ENCODE results near the gene USP7. TPM values are rescaled to one million over a fixed set of nuclear protein-coding genes. Genes with fewer than 3 reads are reported as not detected.

The USP7 gene
- total RNA-seq, 1 donor from 2014 or later, result 136 TPM

DNA sequence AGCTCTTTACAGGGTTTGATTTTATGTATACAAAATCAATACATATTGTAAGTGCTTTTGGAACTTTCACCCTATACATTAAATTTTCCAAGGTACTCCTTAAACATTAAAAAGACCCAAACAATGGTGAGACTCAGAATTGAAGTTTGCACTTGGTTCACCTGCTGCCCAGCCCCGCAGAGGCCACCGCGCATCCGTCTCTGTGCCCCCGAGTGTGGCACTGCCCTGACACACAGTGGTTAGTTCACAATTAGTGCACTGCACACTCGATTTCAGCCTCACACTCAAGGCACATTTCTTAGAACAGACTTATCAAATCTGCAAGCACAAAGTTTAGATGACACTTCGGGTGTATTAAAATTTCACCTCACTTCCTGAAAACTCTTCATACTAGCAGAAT lies 38.3 kb downstream of the USP7 start:
- Mint-ChIP-seq H3K36me3 (peaks cover 43% of the 10 kb centered on the region), H3K9me3 (no peaks in the 10 kb centered on the region), H3K27ac (no peak overlapping the region)

DNA sequence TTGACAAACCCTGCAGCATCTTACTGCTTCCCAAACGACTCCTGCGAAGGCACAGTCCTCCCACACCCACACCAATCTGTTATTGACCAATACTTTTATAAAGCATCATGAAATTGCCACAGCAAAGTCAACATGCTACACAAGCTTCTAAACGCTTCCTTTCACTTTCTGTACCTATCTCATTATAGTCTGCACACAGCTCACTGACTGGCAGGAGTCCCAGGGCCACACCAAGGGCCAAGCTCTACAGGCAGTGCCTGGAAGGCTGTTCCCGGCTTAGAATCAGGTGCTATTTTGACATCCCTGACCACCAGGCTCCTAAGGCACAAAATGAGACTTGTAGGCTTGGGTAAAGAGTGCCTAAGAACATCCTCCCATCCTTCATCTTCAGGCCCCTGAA lies 39.5 kb downstream of the USP7 start:
- Mint-ChIP-seq H3K4me3 (no peak overlapping the region), H3K27me3 (ENCODE audit: low read depth) (no peaks in the 10 kb centered on the region), H3K4me1 (peaks cover 15% of the 10 kb centered on the region), H3K9me3 (no peaks in the 10 kb centered on the region), H3K36me3 (peaks cover 45% of the 10 kb centered on the region), H3K27ac (no peak overlapping the region)
- DNase-seq (ENCODE audit: low spot score in 2 of 2, unreplicated experiment in 2 of 2), result no peak
- TF ChIP-seq, protein P1, sequence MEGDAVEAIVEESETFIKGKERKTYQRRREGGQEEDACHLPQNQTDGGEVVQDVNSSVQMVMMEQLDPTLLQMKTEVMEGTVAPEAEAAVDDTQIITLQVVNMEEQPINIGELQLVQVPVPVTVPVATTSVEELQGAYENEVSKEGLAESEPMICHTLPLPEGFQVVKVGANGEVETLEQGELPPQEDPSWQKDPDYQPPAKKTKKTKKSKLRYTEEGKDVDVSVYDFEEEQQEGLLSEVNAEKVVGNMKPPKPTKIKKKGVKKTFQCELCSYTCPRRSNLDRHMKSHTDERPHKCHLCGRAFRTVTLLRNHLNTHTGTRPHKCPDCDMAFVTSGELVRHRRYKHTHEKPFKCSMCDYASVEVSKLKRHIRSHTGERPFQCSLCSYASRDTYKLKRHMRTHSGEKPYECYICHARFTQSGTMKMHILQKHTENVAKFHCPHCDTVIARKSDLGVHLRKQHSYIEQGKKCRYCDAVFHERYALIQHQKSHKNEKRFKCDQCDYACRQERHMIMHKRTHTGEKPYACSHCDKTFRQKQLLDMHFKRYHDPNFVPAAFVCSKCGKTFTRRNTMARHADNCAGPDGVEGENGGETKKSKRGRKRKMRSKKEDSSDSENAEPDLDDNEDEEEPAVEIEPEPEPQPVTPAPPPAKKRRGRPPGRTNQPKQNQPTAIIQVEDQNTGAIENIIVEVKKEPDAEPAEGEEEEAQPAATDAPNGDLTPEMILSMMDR (IDR thresholded peaks at IDR 0.05; ENCODE audit: unreplicated experiment), result no peak

More for the DNA sequence above, 38.3 kb downstream of the USP7 start:
- H3K4me3 Mint-ChIP-seq, result no peak overlapping the region
- DNase-seq (ENCODE audit: low spot score in 2 of 2, unreplicated experiment in 2 of 2), result no peak
- TF ChIP-seq, protein P1 (IDR thresholded peaks at IDR 0.05; ENCODE audit: unreplicated experiment), result no peak
- peaks cover 18% of the 10 kb centered on the region for H3K4me1 Mint-ChIP-seq
- no peaks in the 10 kb centered on the region for H3K27me3 Mint-ChIP-seq (ENCODE audit: low read depth)

DNA sequence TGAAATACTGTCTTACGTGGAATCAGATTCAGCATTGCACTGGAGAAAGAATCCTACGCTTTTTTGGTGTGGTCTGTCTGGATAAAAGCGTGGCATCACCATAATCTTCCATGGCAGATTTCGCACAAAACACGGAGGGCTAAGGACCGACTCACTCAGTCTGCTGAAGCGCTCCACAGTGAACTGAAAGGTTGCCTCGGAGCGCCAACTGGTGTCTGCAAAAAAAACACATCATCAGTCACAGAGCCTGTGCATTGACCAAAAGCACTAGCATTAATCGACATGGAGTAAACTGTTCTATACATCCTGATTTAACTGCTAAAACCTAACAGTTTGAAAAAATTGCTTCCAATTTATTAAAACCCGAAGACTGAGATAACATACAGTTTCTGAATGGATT lies 40.5 kb downstream of the USP7 start:
- H3K4me1 Mint-ChIP-seq, result peaks cover 6% of the 10 kb centered on the region
- H3K4me3 Mint-ChIP-seq, result no peak overlapping the region
- DNase-seq (ENCODE audit: low spot score in 2 of 2, unreplicated experiment in 2 of 2), result no peak
- no peaks in the 10 kb centered on the region for H3K27me3 Mint-ChIP-seq (ENCODE audit: low read depth)
- no peaks in the 10 kb centered on the region for H3K9me3 Mint-ChIP-seq
- no peak overlapping the region for H3K27ac Mint-ChIP-seq
- H3K36me3 Mint-ChIP-seq, result peaks cover 43% of the 10 kb centered on the region
- TF ChIP-seq, protein P1 (IDR thresholded peaks at IDR 0.05; ENCODE audit: unreplicated experiment), result no peak

DNA sequence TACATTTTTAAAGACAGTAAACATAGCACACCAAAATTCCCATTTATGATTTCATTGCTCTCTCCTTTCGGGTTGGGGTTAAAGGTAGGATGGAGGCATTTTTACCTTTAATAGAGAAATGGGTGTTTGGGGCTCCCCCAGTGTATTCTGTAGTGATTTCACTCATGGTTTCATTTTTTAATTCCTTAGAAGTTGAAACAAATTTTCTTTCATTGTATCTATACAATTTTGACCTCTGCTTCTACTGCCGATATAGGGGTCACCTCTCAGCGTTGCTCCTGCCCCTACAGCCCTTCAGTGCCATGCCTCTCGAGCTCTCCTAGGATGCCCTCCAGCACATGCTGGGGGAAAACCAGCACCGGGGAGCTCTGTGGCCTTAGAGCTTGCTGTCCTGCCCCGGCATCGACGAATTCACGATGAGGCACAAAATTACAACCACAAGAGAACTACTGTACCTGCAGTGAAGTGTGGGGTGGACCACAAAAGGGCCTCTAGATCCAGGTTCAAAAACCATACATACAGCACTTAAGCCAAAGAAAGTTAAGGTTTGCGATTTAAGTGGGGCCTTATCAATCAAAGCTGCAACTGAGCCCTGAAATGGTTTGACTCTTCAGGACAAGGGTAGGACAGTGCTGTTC lies 42.2 kb downstream of the USP7 start:
- Mint-ChIP-seq H3K9me3 (no peaks in the 10 kb centered on the region), H3K27ac (peak overlapping the region; percentile 45), H3K36me3 (peaks cover 42% of the 10 kb centered on the region), H3K4me1 (peaks cover 6% of the 10 kb centered on the region), H3K4me3 (no peak overlapping the region), H3K27me3 (ENCODE audit: low read depth) (no peaks in the 10 kb centered on the region)
- no peak for DNase-seq (ENCODE audit: low spot score in 2 of 2, unreplicated experiment in 2 of 2)
- TF ChIP-seq, protein P1 (IDR thresholded peaks at IDR 0.05; ENCODE audit: unreplicated experiment), result no peak

DNA sequence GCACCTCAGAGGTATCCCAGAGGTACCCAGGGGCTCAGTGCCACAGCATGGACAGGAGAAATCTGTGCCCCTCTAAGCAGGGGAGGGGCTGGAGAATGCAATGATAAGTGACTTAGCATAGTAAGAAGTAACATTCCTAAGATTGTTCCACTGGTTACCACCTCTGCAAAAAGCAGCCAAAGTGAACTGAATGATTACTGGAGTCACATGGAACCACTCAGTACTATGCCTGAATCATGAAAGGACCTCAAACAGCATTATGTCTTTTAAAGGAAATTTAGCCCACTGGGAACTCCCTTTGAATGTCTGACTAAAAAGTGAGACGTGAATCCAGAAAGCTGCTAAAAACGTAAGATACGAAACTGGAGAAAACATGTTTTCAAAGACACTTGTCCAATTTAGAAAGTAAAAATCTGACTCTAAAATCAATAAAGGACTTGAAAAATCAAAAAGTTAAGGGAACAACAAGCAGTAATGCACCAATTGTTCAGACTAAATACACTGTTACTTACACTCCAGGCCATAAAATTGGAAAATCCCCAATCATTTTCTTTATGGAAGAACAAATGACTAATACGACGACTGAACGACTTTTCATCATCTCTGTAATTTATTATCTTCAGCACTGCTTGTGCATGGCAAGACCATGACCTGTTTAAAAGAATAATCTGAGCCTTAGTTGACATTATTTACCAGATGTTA lies 42.9 kb downstream of the USP7 start:
- Mint-ChIP-seq H3K36me3 (peaks cover 45% of the 10 kb centered on the region), H3K4me3 (no peak overlapping the region), H3K27me3 (ENCODE audit: low read depth) (no peaks in the 10 kb centered on the region), H3K27ac (peak overlapping the region; percentile 45), H3K4me1 (peaks cover 6% of the 10 kb centered on the region), H3K9me3 (no peaks in the 10 kb centered on the region)
- DNase-seq (ENCODE audit: low spot score in 2 of 2, unreplicated experiment in 2 of 2), result no peak
- TF ChIP-seq, protein P1 (IDR thresholded peaks at IDR 0.05; ENCODE audit: unreplicated experiment), result no peak
